OCI-LY1 (cell line): ENCODE data around the gene ABHD4.
"Not testable (repeated sequence)": the region's sequence is repeated elsewhere in the genome, so short reads cannot be mapped to it uniquely, and the experiment has no call there.

Experiments
- H2AFZ ChIP-seq: fragments of 200-600 bp; sonication (generic), shearing (Covaris generic); 2 replicates; pipeline ENCODE4 v1.6.0; 2014; ENCODE audit warnings: antibody characterized with exemption, mild to moderate bottlenecking, low read length
- H3F3A ChIP-seq: fragments of 200-600 bp; sonication (generic), shearing (Covaris generic); 2 replicates; pipeline ENCODE4 v1.6.0; 2014; ENCODE audit warnings: mild to moderate bottlenecking, antibody characterized with exemption, low read length, moderate library complexity; ENCODE audit not compliant: insufficient read depth
- H3K27ac ChIP-seq: fragments of 200-600 bp; sonication (generic); 2 replicates; pipeline ENCODE4 v1.5.1; 2014; ENCODE audit warnings: low read length, mixed run types, mild to moderate bottlenecking, low read depth; ENCODE audit not compliant: poor library complexity, severe bottlenecking
- H3K27me3 ChIP-seq: fragments of 200-600 bp; sonication (generic); 2 replicates; pipeline ENCODE4 v1.6.0; 2014; ENCODE audit warnings: antibody characterized with exemption, mild to moderate bottlenecking, low read length, moderate library complexity; ENCODE audit not compliant: insufficient read depth
- H3K36me3 ChIP-seq: fragments of 200-600 bp; sonication (generic); 2 replicates; pipeline ENCODE4 v1.6.1; 2014; ENCODE audit warnings: mild to moderate bottlenecking, antibody characterized with exemption, low read length, moderate library complexity, mixed read lengths; ENCODE audit not compliant: insufficient read depth
- H3K4me1 ChIP-seq: fragments of 200-600 bp; sonication (generic); 2 replicates; pipeline ENCODE4 v1.5.1; 2014; ENCODE audit warnings: mild to moderate bottlenecking, low read length, moderate library complexity; ENCODE audit not compliant: insufficient read depth, severe bottlenecking
- H3K4me2 ChIP-seq: fragments of 200-600 bp; sonication (generic), shearing (Covaris generic); 2 replicates; pipeline ENCODE4 v1.6.1; 2014; ENCODE audit warnings: low read length
- H3K4me3 ChIP-seq: fragments of 200-600 bp; sonication (generic); 2 replicates; pipeline ENCODE4 v1.5.1; 2014; ENCODE audit warnings: low read length, low read depth, mild to moderate bottlenecking, mixed read lengths; ENCODE audit not compliant: poor library complexity, severe bottlenecking
- H3K79me2 ChIP-seq: fragments of 200-600 bp; shearing (Covaris generic); 2 replicates; pipeline ENCODE4 v1.6.1; 2016; ENCODE audit warnings: mixed run types, low read length, mixed read lengths; ENCODE audit not compliant: insufficient read depth
- H3K9ac ChIP-seq: fragments of 200-600 bp; sonication (generic), shearing (Covaris generic); 2 replicates; pipeline ENCODE4 v1.6.1; 2014; ENCODE audit warnings: mild to moderate bottlenecking, low read length, mixed read lengths
- H3K9me2 ChIP-seq: fragments of 200-600 bp; sonication (generic), shearing (Covaris generic); 2 replicates; pipeline ENCODE4 v1.6.1; 2014; ENCODE audit warnings: low read depth, mild to moderate bottlenecking, low read length, mixed read lengths
- H3K9me3 ChIP-seq: fragments of 200-600 bp; shearing (Covaris generic); 2 replicates; pipeline ENCODE4 v1.6.1; 2014; ENCODE audit warnings: low read length, mixed read lengths
- H4K20me1 ChIP-seq: fragments of 200-600 bp; sonication (generic), shearing (Covaris generic); 2 replicates; pipeline ENCODE4 v1.6.0; 2016; ENCODE audit warnings: mild to moderate bottlenecking, low read length; ENCODE audit not compliant: insufficient read depth
- CTCF ChIP-seq: fragments of 200-600 bp; sonication (generic), shearing (Covaris generic); IDR thresholded peaks from 2 replicates; pipeline ENCODE4 v1.5.1; 2017; ENCODE audit warnings: mild to moderate bottlenecking, antibody characterized with exemption, low read length, moderate library complexity, mixed read lengths
- EZH2 ChIP-seq: fragments of 200-600 bp; sonication (generic), shearing (Covaris generic); IDR thresholded peaks from 2 replicates; pipeline ENCODE4 v1.8.0; 2017; ENCODE audit warnings: borderline replicate concordance, mixed run types, mild to moderate bottlenecking, antibody characterized with exemption, low read length, moderate library complexity, mixed read lengths

The ABHD4 gene

GRCh38 chr14:22580625-22581024 is 17.5 kb upstream of the ABHD4 start:
- no peak overlapping the region for H3K9ac ChIP-seq
- TF ChIP-seq EZH2 (no peak), CTCF (no peak)
- H3K4me1 ChIP-seq: peaks cover 27% of the 10 kb centered on the region
- no peak overlapping the region for H3K4me2 ChIP-seq
- no peaks in the 10 kb centered on the region for H3K9me2 ChIP-seq
- H3K36me3 ChIP-seq: peaks cover 28% of the 10 kb centered on the region
- no peaks in the 10 kb centered on the region for H4K20me1 ChIP-seq
- no peak overlapping the region for H3K27ac ChIP-seq
- peaks cover 66% of the 10 kb centered on the region for H3K79me2 ChIP-seq
- H3F3A ChIP-seq: no peaks in the 10 kb centered on the region
- H3K4me3 ChIP-seq: no peak overlapping the region
- H2AFZ ChIP-seq: no peak overlapping the region
- no peaks in the 10 kb centered on the region for H3K27me3 ChIP-seq
- H3K9me3 ChIP-seq: no peaks in the 10 kb centered on the region

- peaks cover 28% of the 10 kb centered on the region; the same call in 1 of the 2 replicates for H3K36me3 ChIP-seq
- no peak overlapping the region for H3K27ac ChIP-seq
- no peaks in the 10 kb centered on the region for H3F3A ChIP-seq
- H3K4me2 ChIP-seq: no peak overlapping the region; the same call in 1 of the 2 replicates
- no peaks in the 10 kb centered on the region for H4K20me1 ChIP-seq
- no peak overlapping the region for H2AFZ ChIP-seq
- TF ChIP-seq EZH2 (no peak), CTCF (no peak)
- H3K79me2 ChIP-seq: peaks cover 66% of the 10 kb centered on the region
- peaks cover 51% of the 10 kb centered on the region for H3K4me1 ChIP-seq
- no peaks in the 10 kb centered on the region for H3K27me3 ChIP-seq
- H3K9me2 ChIP-seq: no peaks in the 10 kb centered on the region
- no peak overlapping the region for H3K4me3 ChIP-seq
- no peaks in the 10 kb centered on the region for H3K9me3 ChIP-seq
- H3K9ac ChIP-seq: no peak overlapping the region
These were observed 14.1 kb upstream of the ABHD4 start for GRCh38 chr14:22583994-22584393.

GRCh38 chr14:22587247-22587646 is 10.9 kb upstream of the ABHD4 start:
- Histone ChIP-seq H3K27me3 (no peaks in the 10 kb centered on the region), H3K36me3 (peaks cover 19% of the 10 kb centered on the region; the same call in 1 of the 2 replicates), H2AFZ (no peak overlapping the region), H4K20me1 (no peaks in the 10 kb centered on the region), H3K4me1 (peaks cover 59% of the 10 kb centered on the region), H3K79me2 (peaks cover 47% of the 10 kb centered on the region), H3K9me2 (no peaks in the 10 kb centered on the region), H3K27ac (no peak overlapping the region), H3K4me3 (no peak overlapping the region), H3F3A (no peaks in the 10 kb centered on the region), H3K4me2 (peak overlapping the region; percentile 90; the same call in 1 of the 2 replicates), H3K9me3 (no peaks in the 10 kb centered on the region), H3K9ac (no peak overlapping the region)
- TF ChIP-seq CTCF (no peak), EZH2 (no peak)

GRCh38 chr14:22587677-22588422 is 10.2 kb upstream of the ABHD4 start:
- not testable (repeated sequence) for H3K9me3 ChIP-seq, H4K20me1 ChIP-seq, H2AFZ ChIP-seq, H3K27me3 ChIP-seq, H3F3A ChIP-seq, H3K9me2 ChIP-seq, H3K27ac ChIP-seq
- H3K36me3 ChIP-seq: peaks cover 19% of the 10 kb centered on the region; the same call in 1 of the 2 replicates
- H3K79me2 ChIP-seq: peaks cover 47% of the 10 kb centered on the region
- H3K4me2 ChIP-seq: peak overlapping the region; percentile 90
- peaks cover 59% of the 10 kb centered on the region for H3K4me1 ChIP-seq
- H3K9ac ChIP-seq: peak overlapping the region; percentile 91
- peak overlapping the region; percentile 89 for H3K4me3 ChIP-seq
